Ovary (tissue), 3 donors: Measurements from ENCODE around the gene EYA3.

Experiments
- CTCF ChIP-seq, 3 donors: fragments of 450-650 bp in 2 of 3; fragments of 200-600 bp in 1 of 3; IDR thresholded peaks; one replicate each; pipeline versions ENCODE4 v1.5.1 to v1.8.0; 2016 to 2022; ENCODE audit warnings: antibody characterized with exemption in 3 of 3, mild to moderate bottlenecking in 1 of 3
- EP300 ChIP-seq: sonication (generic); formaldehyde crosslinking; IDR thresholded peaks from one replicate; pipeline ENCODE4 v1.6.1; 2017; ENCODE audit warnings: antibody characterized with exemption
- POLR2A ChIP-seq: fragments of 450-650 bp; IDR thresholded peaks from one replicate; pipeline ENCODE4 v1.6.1; 2017; ENCODE audit warnings: antibody characterized with exemption, mild to moderate bottlenecking, moderate library complexity
- donor health status: DM: no; HTN: no; CAD: no.

GRCh38 chr1:28067523-28068090, 20.8 kb downstream of the EYA3 start:
- no peak for TF ChIP-seq CTCF (IDR thresholded peaks at IDR 0.05)
- TF ChIP-seq POLR2A = no peak
- TF ChIP-seq EP300 = no peak
